Endodermal cell (in vitro differentiated cells): ENCODE measurements around the gene SDHB. TPM values are rescaled to one million over a fixed set of nuclear protein-coding genes. Genes with fewer than 3 reads are reported as not detected.
"Not testable (repeated sequence)": the region's sequence is repeated elsewhere in the genome, so short reads cannot be mapped to it uniquely, and the experiment has no call there.

Source experiments
- DNase-seq: peaks from one replicate; pipeline ENCODE4 v3.0.0-alpha.2; 2017
- H3K27ac ChIP-seq: 2 replicates; pipeline ENCODE4 v1.5.1; 2013; ENCODE audit warnings: mild to moderate bottlenecking, low read depth, low read length, moderate library complexity
- H3K27me3 ChIP-seq: 2 replicates; pipeline ENCODE4 v1.6.1; 2013; ENCODE audit warnings: mild to moderate bottlenecking, low read length, moderate library complexity; ENCODE audit not compliant: insufficient read depth, control insufficient read depth, poor library complexity, severe bottlenecking
- H3K36me3 ChIP-seq: 2 replicates; pipeline ENCODE4 v1.7.0; 2013; ENCODE audit warnings: mild to moderate bottlenecking, low read length, moderate library complexity; ENCODE audit not compliant: control insufficient read depth, insufficient read depth
- H3K4me1 ChIP-seq: one replicate; pipeline ENCODE4 v1.7.0; 2013; ENCODE audit warnings: low read length; ENCODE audit not compliant: control insufficient read depth, insufficient read depth
- H3K4me3 ChIP-seq: 2 replicates; pipeline ENCODE4 v1.5.1; 2013; ENCODE audit warnings: mild to moderate bottlenecking, low read length, moderate library complexity
- H3K9ac ChIP-seq: 2 replicates; pipeline ENCODE4 v1.6.1; 2013; ENCODE audit warnings: mild to moderate bottlenecking, low read length, moderate library complexity; ENCODE audit not compliant: poor library complexity, severe bottlenecking; ENCODE audit errors: extremely low read depth
- H3K9me3 ChIP-seq: 2 replicates; pipeline ENCODE4 v1.6.1; 2013; ENCODE audit warnings: mild to moderate bottlenecking, low read length, moderate library complexity; ENCODE audit not compliant: control insufficient read depth
- H3K27ac Mint-ChIP-seq: 2 replicates; pipeline ENCODE4 v1.8.0; 2020; ENCODE audit warnings: mixed read lengths
- H3K27me3 Mint-ChIP-seq: 2 replicates; pipeline ENCODE4 v1.8.0; 2021; ENCODE audit warnings: mild to moderate bottlenecking, mixed read lengths; ENCODE audit not compliant: insufficient read depth
- H3K36me3 Mint-ChIP-seq: 2 replicates; pipeline ENCODE4 v1.8.0; 2020; ENCODE audit warnings: low read depth, mixed read lengths
- H3K4me1 Mint-ChIP-seq: 2 replicates; pipeline ENCODE4 v1.8.0; 2020; ENCODE audit warnings: mixed read lengths
- H3K4me3 Mint-ChIP-seq: 2 replicates; pipeline ENCODE4 v1.8.0; 2020; ENCODE audit warnings: mild to moderate bottlenecking, moderate library complexity, mixed read lengths
- H3K9me3 Mint-ChIP-seq: 2 replicates; pipeline ENCODE4 v1.8.0; 2020; ENCODE audit warnings: mild to moderate bottlenecking, mixed read lengths
- WGBS, 2 experiments: methylation state at CpG; one replicate each; pipeline versions ENCODE4 v1.1.5 to v1.1.7; 2013; ENCODE audit warnings: missing lambda C conversion rate in 2 of 2, mixed read lengths in 1 of 2; ENCODE audit not compliant: insufficient coverage in 1 of 2, insufficient read length in 1 of 2; 5-methylcytosine and 5-hydroxymethylcytosine counted together
- total RNA-seq, 2 donors: library from RNA; stranded (reverse); fragmentation: NEBNext Ultra II Directional in 1 of 2; extraction: Animal tissue kit (Norgen Biotek cat#: 25700) in 1 of 2; gene quantifications; 2 replicates in 1 of 2; 3 replicates in 1 of 2; pipeline ENCODE4 v1.2.1, GENCODE V29; 2021
- TF ChIP-seq, protein P1 (sequence below): fragments of 200-600 bp; sonication (generic); conservative IDR thresholded peaks from 2 replicates; pipeline ENCODE4 v1.5.0; 2021; ENCODE audit warnings: antibody characterized with exemption, mild to moderate bottlenecking

The SDHB gene
- total RNA-seq, 2 donors from 2014 or later = 68.5 to 75.2 TPM

DNA sequence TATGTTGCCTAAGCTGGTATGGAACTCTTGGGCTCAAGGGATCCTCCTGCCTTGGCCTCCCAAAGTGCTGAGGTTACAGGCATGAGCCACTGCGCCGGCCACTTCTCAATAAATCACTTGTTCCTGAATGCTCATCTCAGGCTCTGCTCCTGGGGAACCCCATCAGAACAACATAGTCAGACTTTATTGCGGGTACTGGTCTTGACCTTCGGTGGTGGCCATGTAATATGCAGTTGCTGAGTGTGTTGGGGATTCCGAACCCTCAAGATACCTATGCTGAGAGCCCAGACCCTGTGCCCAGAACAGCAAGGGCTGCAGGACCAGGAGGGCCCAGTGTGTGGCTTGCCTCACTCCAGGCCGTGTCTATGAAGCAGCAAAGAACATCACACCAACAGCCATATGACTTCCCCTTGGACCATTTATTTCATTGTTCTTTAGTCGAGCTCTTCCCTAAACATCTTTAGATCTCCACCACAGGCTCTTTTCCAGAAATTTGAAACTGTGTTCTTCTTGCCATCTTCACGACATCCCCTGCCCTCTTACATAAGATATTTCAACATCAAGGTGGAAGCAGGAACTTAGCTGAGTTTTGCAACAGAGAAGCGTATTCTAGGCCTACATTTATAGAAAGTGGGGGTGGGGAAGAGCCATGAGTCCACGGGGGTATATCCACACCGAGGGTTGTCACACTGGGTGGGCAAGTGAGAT, 12.7 kb upstream of the SDHB start:
- no peak overlapping the region for H3K27ac ChIP-seq
- no peak overlapping the region for H3K4me3 ChIP-seq
- no peak for DNase-seq
- no peaks in the 10 kb centered on the region for H3K36me3 ChIP-seq
- peaks cover 13% of the 10 kb centered on the region for H3K4me1 ChIP-seq
- Mint-ChIP-seq H3K4me1 (peaks cover 22% of the 10 kb centered on the region), H3K27ac (no peak overlapping the region), H3K9me3 (peaks cover 19% of the 10 kb centered on the region), H3K27me3 (no peaks in the 10 kb centered on the region), H3K4me3 (no peak overlapping the region), H3K36me3 (no peaks in the 10 kb centered on the region)
- TF ChIP-seq, protein P1, sequence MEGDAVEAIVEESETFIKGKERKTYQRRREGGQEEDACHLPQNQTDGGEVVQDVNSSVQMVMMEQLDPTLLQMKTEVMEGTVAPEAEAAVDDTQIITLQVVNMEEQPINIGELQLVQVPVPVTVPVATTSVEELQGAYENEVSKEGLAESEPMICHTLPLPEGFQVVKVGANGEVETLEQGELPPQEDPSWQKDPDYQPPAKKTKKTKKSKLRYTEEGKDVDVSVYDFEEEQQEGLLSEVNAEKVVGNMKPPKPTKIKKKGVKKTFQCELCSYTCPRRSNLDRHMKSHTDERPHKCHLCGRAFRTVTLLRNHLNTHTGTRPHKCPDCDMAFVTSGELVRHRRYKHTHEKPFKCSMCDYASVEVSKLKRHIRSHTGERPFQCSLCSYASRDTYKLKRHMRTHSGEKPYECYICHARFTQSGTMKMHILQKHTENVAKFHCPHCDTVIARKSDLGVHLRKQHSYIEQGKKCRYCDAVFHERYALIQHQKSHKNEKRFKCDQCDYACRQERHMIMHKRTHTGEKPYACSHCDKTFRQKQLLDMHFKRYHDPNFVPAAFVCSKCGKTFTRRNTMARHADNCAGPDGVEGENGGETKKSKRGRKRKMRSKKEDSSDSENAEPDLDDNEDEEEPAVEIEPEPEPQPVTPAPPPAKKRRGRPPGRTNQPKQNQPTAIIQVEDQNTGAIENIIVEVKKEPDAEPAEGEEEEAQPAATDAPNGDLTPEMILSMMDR = no peak
- peaks cover 15% of the 10 kb centered on the region for H3K9me3 ChIP-seq
- 91 to 92% methylated on average over 5 to 11 of the region's 11 CpGs for WGBS, 2 experiments
- H3K27me3 ChIP-seq = no peaks in the 10 kb centered on the region
- no peak overlapping the region for H3K9ac ChIP-seq

DNA sequence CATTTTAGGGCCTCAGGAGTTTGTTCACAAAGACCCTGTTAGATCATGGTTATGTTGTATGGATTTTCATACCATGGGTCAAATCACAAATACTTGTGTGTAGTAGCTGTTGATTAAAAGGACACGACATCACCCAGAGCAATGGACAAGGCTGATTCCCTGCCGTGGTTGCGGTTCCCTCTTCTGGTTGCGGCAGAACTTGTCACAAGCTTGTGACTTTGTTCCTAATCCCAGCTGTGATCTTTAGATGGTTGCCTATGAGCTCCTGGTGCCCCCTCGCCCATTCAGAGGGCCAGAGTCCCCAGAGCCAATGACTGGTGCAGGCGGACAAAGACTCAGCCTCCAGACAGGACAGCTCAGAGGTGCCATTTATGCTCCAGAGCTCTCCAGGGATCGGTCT, 11.8 kb upstream of the SDHB start:
- no peak overlapping the region for H3K4me3 Mint-ChIP-seq
- TF ChIP-seq, protein P1 = no peak
- no peak for DNase-seq
- H3K27me3 ChIP-seq = no peaks in the 10 kb centered on the region
- no peak overlapping the region for H3K27ac Mint-ChIP-seq
- peaks cover 13% of the 10 kb centered on the region for H3K4me1 ChIP-seq
- no peaks in the 10 kb centered on the region for H3K36me3 ChIP-seq
- WGBS, 2 experiments = 81 to 83% methylated on average over 6 to 7 of the region's 7 CpGs
- H3K4me3 ChIP-seq = peak overlapping the region; percentile 22
- H3K9ac ChIP-seq = no peak overlapping the region
- peaks cover 19% of the 10 kb centered on the region for H3K9me3 Mint-ChIP-seq
- H3K36me3 Mint-ChIP-seq = no peaks in the 10 kb centered on the region
- no peaks in the 10 kb centered on the region for H3K27me3 Mint-ChIP-seq
- H3K27ac ChIP-seq = no peak overlapping the region
- peaks cover 15% of the 10 kb centered on the region for H3K9me3 ChIP-seq
- H3K4me1 Mint-ChIP-seq = peaks cover 25% of the 10 kb centered on the region

DNA sequence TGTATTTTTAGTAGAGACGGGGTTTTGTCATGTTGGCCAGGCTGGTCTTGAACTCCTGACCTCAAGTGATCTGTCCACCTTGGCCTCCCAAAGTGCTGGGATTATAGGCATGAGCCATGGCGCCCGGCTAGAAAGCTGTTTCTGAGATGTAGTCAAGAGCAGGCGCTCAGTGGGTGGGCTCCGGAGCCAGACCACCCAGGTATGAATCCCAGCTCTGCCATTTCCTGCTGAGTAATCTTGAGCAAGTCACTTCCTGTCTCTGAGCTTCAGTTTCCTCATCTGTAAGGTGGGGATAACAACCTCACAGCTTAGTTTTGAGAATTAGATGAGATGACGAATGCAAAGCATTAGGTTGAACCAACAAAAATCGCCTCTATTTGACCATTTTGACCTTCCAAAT, 8.9 kb upstream of the SDHB start:
- H3K4me1 Mint-ChIP-seq = peaks cover 34% of the 10 kb centered on the region
- not testable (repeated sequence) for DNase-seq, H3K4me3 ChIP-seq, H3K36me3 ChIP-seq, H3K4me3 Mint-ChIP-seq, H3K27ac ChIP-seq, H3K36me3 Mint-ChIP-seq, H3K9ac ChIP-seq, H3K27me3 ChIP-seq, H3K27me3 Mint-ChIP-seq
- H3K4me1 ChIP-seq = peaks cover 21% of the 10 kb centered on the region
- H3K27ac Mint-ChIP-seq = peak overlapping the region; percentile 63
- H3K9me3 ChIP-seq = peaks cover 15% of the 10 kb centered on the region
- WGBS, 2 experiments = 80 to 82% methylated on average over 6 to 7 of the region's 7 CpGs
- peaks cover 19% of the 10 kb centered on the region for H3K9me3 Mint-ChIP-seq
